Occipital lobe (tissue), 2 donors: ENCODE data around the gene NFE2L3. TPM values are rescaled to one million over a fixed set of nuclear protein-coding genes. Genes with fewer than 3 reads are reported as not detected.
"Not testable (repeated sequence)": the region's sequence is repeated elsewhere in the genome, so short reads cannot be mapped to it uniquely, and the experiment has no call there.

Experiments used
- DNase-seq: peaks from one replicate; lab custom pipeline; 2025; lab: John Stamatoyannopoulos, UW
- total RNA-seq: library from RNA; depleted of rRNA; stranded (reverse); fragments of >200 nt; gene quantifications from one replicate; pipeline ENCODE4 v1.2.3, GENCODE V29; 2014

NFE2L3 gene
- total RNA-seq, 1 donor from 2014 or later: 19.2 TPM

DNA sequence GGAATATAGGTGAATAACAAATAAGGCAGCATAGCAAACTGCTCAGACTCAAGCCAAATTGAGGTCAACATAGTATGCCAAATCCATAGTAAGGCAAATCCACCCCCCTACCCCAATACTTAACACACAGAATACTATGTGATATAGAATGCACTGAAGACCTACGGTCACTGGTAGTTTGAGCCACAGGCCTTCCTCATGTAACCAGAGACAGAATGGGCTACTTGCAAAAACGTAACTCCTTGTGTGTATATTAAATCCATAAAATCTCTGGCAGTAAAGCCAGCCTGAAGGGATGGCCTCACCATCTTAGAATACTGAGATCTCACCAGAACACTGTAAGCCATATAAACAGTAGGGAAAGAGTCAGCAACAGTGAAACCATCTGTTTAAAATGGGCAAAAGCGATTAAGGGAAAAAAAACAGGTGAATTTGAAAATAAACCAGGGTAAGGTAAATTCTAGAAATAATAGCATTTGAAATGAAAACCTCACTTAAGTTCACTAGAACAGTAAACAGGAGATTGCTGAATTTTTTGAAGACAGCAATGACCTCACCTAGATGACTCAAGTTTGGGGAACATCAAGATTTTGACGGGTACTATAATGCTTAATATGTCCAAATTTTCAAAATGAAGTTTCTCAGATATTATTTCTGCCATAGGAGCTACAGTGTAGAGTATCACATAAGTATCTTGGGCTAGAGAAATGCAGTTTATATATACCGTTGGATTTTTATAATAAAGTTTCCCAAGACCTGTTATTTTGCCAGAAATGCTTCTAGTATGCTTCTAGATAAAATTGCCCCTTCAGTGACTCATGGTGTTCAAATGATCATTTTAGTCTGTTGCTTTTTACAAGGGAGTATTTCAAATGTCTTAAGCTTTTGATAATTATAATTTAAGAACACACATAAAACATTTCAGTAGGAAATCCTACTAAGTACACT lies 34.6 kb downstream of the NFE2L3 start:
- no peak for DNase-seq

DNA sequence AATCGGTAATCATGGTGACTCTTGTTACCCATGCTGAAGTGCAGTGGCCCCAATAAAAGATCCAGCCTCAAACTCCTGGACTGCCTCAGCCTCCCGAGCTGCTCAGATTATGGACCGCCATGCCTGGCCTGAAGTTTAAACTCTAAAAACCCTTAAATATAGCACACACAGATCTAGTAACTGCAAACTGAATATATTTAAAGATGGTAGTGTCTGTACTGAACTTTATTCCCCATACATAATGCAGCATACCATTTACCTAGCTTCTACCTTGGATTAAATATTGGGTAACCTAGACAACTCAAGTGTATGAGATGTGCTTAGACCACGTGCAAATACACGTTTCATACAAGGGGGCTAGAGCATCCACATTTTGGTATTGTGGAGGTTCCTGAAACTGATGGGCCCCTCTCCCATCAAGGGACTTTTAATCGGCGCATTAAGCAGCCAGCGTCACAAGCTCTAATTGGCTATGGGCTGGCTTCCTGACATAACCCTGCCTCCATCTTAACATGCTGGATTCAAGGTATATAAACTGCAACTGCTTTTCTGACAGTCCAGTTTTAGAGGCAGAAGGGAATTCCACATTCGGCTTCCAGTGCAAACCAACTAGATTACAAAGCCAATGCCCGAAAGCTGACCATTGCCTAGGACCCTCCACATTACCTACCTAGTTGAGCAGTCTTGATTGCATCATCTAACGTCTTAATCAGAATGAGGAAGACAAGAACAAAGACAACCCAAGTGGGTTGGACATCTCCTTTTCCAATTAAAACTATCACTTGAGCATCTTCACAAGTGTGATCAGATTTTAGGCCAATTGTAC lies 35.6 kb downstream of the NFE2L3 start:
- DNase-seq: no peak

DNA sequence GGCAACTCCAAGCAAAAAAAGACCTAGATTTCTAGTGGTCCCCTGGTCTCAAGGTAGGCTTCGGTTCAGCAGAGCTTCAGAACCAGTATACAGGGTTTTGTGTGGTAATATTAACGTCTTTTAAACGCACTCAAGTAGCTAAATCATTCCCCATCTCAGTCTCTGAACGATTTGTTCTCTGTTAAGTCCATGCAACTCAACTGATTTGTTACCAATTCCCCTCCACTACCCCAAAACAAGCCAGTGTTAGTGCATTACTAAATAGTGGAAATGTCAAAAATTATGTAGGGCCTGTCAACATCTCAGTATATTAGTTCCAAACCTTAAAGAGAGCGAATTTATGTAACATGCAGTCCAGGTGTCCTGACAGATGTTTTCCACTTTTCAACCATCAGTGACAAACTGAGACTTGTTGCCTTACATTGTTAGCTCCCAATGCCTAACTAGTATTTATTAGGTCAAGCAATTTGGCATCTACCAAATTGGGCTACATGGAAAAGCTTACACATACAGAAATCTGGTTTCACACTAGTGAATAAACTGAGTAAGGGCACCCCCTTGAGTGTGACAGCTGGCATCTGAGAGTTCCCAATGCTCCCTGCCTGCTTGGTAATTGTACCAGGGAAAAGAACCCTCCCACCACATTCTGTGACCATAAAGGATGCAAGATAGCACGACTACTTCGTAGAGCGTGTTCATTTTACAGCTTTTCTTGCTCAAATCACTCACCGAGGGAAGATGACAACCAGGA lies 36.4 kb downstream of the NFE2L3 start:
- DNase-seq: no peak

DNA sequence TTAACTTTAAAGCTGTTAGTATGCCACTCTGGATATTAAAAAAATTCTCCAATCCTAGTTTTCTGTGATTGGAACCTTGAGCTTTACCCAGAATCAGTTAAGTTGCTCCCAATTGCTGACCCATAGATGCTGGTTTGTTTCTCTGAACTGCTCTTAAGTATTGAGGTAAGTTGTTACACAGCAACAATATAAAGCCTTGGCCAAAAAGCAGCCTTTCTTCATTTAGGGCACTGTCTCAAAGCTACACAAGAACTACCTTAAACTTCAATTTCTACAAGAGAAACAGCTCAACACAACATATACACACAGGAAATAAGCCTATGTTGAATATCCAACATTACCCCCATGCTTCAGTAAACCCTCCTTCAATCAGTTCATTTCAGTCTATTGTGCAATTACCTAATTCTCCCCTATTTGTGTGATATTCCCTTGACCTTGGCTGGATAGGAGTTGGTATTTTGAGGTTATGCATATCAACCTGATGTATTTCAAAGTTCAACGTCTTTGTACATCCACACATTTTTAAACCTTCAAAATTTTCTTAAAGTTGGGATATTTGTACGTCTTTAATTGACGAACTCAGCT lies 37.1 kb downstream of the NFE2L3 start:
- DNase-seq: no peak

DNA sequence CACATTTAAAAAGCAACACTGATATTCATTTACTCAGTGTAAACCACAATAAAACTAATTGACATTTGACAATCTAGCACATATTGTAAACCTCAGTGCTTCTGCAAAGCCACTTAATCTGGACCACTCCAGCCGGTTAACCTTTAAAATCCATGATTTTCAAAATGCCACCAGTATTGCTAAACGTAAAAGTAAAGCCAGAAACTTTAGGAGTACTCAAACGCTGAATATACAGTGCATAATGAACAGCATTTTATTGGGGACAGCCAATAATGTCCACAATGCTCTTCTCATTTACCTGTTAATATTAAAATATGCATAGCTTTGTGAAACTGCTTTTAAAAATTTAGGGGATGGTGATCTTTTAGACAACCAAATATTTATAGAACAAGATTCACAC lies 37.7 kb downstream of the NFE2L3 start:
- DNase-seq: no peak

DNA sequence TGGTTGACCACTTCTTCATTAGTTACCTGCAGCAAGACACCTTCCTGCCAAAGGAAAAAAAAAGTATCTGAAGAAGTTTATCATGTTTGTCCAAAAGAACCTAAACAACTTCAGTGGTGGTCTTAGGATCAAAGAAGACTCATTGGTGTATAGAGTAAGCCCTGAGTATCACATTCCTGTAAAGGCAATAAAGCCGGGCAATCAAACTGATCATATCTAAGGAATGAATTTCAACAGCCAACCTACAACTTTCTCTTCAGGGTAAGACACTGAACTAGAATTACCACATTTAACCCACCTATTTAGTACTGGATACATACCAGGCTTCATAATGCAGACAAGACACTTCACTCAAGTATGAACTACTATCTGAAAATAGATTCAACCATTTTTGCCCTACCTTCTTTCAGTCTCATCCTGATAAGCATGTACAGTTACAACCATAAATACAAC lies 38.4 kb downstream of the NFE2L3 start:
- DNase-seq: no peak

DNA sequence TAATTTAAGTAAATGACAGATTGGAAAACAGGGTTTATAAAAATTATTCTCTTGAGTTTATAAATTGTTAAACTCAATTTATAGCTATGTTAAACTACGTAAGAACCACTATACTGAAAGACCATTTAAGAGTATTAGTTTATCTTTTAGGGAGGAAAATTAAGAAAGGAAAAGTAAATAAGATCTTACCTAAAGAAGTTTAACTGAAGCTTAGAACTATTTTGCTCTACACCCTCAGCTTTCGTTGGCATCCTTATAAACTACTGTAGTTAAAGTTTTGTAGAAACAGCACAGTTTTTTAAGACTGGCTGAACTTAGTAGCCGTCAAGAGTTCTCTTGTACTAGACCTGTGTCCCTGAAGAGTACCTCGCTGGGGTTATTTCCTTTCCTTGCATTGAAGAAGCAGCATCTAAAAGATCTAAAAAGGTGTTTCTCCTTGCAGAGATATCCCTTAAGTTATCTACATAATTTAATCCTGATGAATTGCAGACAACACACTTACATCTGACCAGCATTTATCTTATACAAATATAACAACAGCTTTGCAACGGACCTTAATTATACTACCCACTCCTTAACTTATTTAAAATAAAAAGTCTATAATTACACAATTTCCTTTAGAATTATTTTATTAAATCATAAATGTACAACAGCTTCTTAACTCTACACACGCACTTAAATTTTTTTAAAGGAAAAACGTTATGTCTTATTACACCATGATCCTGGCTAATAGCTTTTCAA lies 39.4 kb downstream of the NFE2L3 start:
- DNase-seq: no peak

DNA sequence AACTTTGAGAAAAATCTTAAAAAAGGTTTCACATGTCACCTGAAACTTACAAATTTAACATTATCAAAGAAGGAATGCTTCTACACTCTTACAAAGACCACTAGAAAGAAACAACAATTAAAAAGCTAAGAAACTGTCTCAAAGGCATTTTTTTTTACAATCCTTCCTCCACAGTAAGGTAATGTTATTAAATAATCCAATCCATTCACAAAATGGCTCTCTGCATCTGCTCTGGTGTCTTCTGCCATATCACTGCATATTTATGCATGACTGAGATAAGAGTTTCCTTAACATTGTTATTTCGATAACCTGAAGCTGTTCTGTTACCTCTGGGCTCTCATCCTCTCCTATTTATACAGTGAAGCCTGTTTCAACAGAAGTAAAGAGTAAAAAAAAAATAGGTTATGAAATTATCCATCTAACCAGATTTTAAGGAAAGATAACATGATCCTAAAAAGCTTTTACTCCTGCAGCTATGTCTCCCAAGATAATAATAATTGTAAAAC lies 40.0 kb downstream of the NFE2L3 start:
- no peak for DNase-seq

DNA sequence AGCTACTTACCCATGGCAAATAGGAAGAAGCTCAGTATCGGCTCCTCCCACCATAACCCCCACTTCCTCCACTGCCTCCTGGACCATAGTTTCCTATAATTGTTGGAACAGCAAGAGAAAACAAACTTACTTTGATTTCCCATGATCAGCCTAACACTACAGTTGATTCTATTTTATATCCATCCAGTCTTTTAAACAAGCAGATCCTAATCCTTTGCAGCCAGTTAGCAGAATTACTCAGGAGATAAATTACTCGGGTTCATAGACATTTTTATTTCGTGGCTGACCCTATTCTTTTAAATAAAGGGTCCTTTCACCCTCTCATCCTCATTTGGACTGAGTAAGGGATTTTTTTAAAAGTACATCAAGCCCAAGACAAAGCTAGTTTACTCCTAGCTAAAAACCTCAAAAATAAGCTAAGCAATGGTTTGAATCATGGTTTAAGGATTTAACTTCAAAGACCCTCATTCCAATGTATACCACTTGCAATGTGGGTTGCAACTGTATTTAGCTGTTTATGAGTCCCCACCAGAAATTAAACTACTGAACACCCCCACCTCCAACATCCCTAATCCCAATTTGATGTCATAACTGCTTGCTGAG lies 40.6 kb downstream of the NFE2L3 start:
- DNase-seq: no peak

DNA sequence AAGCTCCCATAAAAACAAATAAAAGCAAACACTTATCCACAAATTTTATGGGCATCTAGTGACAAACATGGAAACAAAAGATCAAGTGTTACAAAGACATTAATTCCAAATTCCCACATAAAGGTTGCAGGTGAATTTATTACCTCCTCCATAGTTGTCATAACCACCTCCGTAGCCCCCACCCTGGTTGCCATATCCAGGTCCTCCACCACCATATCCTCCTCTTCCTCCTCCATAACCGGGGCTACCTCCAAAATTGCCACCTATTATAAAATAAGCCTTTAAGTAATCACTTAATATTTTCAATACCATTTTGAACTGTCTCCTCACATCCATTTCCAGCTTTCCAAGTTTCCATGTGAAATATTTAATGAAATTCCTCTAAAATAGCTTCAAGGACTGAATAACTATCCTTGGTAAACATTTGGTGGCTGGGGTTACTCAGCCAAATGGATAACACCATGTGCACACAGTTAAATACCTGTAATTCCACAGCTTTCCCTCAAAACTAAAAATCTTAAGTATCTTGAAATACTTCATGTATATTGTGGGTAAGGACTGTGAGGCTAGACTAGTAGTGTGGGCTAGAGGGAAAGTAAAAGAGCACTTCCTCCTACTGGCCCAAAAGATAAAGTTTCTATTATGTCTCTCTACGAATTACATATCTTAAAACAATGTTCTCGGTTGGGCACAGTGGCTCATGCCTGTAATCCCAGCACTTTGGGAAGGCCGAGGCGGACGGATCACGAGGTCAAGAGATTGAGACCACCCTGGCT lies 41.6 kb downstream of the NFE2L3 start:
- no peak for DNase-seq

DNA sequence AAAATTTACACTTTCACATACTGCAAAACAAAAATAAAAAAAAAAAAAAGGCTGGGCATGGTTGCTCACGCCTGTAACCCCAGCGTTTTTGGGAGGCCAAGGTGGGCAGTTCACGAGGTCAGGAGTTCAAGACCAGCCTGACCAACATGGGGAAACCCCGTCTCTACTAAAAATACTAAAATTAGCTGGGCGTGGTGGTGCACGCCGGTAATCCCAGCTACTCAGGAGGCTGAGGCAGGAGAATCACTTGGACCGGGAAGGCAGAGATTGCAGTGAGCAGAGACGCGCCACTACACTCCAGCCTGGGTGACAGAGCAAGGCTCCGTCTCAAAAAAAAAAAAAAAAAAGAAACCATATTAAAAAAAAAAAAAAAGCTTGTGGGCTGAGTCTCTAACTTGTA lies 42.8 kb downstream of the NFE2L3 start:
- not testable (repeated sequence) for DNase-seq

DNA sequence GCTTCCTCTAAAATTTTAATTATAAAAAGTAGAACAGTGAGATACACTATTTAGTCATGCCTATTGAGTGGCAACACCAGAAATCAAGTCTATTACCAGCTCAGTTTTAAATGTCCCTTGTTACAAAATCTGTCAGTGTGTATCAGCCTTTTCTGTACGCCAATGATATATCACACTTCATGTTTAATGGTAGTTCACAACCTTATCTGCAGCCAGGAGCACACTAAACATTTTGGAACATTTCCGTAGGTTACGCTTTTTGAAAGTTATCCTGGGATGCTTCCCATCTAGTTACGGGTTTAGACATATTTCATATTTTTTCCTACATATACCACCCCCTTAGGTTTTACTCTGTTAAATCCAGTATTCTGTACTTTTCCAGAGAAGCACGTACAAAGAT lies 43.2 kb downstream of the NFE2L3 start:
- no peak for DNase-seq

DNA sequence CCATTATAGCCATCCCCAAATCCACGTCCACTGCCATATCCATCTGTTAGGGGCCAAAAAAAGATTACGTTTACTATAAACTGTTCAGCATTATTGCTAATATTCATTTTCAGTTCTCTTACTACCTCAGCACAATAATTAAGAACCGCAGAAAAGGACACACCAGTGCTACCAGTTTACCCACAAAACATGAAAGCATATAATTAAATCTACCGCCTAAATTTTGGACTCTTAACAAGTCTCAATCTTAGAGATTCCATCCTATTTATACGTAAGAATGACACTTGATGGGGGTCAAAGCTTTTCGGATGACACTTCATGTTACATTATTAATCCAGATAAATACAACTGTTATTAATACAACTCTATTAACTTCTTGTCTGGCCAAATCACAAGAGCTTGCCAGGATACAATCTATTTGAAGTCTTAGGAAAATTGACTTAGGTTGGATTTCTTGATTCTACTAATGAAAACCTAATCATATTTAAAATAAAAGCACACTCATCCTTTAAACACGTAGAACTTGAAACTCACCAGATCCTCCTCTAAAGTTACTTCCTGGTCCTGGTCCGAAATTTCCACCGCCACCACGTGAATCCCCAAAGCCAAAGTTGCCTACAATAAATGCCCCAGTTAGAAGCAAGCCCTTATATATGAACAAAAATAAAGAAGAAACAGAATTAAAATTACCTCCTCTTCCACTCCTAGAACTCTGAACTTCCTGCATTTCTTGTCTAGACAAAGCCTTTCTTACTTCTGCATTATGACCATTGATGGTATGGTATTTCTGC lies 44.1 kb downstream of the NFE2L3 start:
- no peak for DNase-seq

DNA sequence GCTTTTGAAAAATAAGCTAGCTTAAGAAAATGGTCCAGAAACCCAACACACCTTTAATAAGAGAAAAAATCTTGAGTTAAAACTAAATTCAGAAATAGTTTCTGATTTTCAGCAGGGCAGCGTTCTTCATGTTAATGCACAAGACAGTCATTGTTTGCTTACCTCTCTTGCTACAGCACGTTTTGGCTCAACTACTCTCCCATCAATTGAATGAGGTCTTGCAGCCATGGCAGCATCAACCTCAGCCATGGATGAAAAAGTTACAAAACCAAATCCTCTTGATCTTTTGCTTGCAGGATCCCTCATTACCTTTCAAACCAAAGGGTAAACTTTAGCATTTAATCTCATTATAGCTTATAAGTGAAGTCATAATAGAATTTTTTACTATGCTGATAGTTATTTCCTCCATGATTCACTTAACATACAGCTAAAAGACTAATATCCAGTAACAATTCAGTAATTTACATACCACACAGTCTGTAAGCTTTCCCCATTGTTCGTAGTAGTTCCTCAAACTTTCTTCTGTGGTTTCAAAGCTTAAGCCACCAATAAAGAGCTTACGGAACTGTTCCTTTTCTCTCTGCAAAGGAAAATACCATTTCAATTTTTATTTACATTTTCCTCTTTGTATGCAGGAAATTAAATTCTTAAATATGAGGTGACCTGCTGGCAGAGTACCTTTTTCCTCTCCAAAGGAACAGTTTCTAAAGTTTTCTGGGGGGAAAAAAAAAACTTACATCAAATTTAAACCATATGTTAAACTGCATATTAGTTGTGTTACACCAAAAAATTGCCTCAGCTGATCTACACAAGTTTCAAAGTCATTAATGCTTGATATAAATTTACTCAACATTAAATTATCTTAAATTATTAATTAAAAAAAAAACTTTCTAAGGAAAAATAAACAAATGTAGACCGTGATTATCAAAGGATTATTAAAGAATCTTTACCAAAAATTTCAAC lies 45.4 kb downstream of the NFE2L3 start:
- no peak for DNase-seq

DNA sequence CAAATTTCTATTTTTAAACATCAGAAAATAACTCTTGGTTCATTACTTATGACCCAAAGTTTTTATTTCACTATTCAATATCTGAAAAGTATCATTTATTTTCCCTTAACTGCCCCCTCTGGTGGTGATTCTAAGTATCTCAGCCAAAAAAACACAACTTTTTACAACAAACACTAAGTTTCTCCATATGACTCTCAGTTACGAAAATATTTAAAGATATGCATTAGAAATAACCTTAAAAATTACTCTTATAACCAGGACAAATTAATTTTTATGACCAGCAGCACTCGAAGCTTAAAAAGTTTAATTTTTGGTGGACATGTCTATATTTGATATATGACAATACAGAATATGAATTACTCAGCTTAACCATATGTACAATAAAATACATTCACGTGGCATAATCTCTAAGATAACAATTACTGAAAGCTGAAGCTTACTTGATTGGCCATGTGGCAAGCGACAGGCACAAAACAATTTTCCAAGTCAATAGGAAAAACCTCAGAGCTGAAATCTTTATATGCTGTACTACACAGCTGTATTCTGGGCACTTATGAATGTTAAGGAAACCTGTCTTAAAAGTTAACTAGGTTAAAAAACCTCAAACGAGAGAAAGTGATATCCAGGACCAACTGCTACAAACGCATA lies 46.3 kb downstream of the NFE2L3 start:
- no peak for DNase-seq

DNA sequence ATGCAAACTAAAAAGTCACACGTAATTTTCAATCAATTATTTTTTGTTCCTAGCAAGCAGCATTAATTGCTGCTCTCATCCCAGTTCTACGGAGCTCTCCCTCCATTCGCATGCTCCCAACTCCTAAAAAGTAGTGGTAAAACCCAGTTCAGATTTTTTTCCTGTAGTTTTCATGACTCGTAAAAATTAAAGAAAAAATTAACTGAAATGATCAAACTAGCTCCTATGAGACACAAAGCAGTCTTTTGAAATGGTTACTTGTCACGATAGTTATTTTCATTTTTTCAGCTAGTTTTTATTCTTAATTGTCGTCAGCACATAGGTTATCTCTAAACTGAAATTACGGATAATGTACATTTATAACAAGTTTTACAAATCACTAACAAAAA lies 46.8 kb downstream of the NFE2L3 start:
- no peak for DNase-seq
